Astrocyte of the spinal cord (primary cell): Measurements from ENCODE around the gene BCL11A.

Source experiments
- DNase-seq: peaks from one replicate; pipeline ENCODE4 v3.0.0; 2011; ENCODE audit warnings: low read depth, low spot score
- H3K4me3 ChIP-seq: 2 replicates; pipeline ENCODE4 v1.5.1; 2011; ENCODE audit warnings: low read depth, mild to moderate bottlenecking, low read length, moderate library complexity
- CTCF ChIP-seq: IDR thresholded peaks from 2 replicates; pipeline ENCODE4 v1.5.1; 2012; ENCODE audit warnings: low read depth, mild to moderate bottlenecking, low read length, inconsistent platforms
- in situ Hi-C: cut with HindIII; loops from 2 replicates; pipeline ENCODE4 v1.10.0; 2017; ENCODE audit warnings: low sequenced_read_pairs

The BCL11A gene

GRCh38 chr2:60548845-60549237 lies 4.6 kb downstream of the BCL11A start:
- in situ Hi-C loops: no loop called here
- no peak for DNase-seq
- peak overlapping the region; percentile 71 for H3K4me3 ChIP-seq
- no peak for TF ChIP-seq CTCF

GRCh38 chr2:60548311-60548710 lies 5.1 kb downstream of the BCL11A start:
- TF ChIP-seq CTCF: no peak
- in situ Hi-C loops: no loop called here
- no peak for DNase-seq
- H3K4me3 ChIP-seq: no peak overlapping the region

- no peak overlapping the region for H3K4me3 ChIP-seq
Measured at GRCh38 chr2:60547841-60548240, 5.6 kb downstream of the BCL11A start.

GRCh38 chr2:60546756-60547420 lies 6.6 kb downstream of the BCL11A start:
- no peak for TF ChIP-seq CTCF
- no peak overlapping the region for H3K4me3 ChIP-seq
- no peak for DNase-seq
- in situ Hi-C loops: no loop called here

More at GRCh38 chr2:60547841-60548240, 5.6 kb downstream of the BCL11A start:
- no peak for DNase-seq
- no peak for TF ChIP-seq CTCF
- in situ Hi-C loops: no loop called here

GRCh38 chr2:60544954-60545560 lies 8.4 kb downstream of the BCL11A start:
- H3K4me3 ChIP-seq: no peak overlapping the region
- no peak for TF ChIP-seq CTCF
- in situ Hi-C loops: no loop called here
- DNase-seq: no peak

- H3K4me3 ChIP-seq: no peak overlapping the region
- no peak for DNase-seq
Measured at GRCh38 chr2:60544062-60544461, 9.4 kb downstream of the BCL11A start.

More at GRCh38 chr2:60544062-60544461, 9.4 kb downstream of the BCL11A start:
- TF ChIP-seq CTCF: no peak
- in situ Hi-C loops: no loop called here
